GM23338 (cell line): Measurements from ENCODE around the gene HTRA2. TPM values are rescaled to one million over a fixed set of nuclear protein-coding genes. Genes with fewer than 3 reads are reported as not detected.

Experiments
- ATAC-seq: fragments of 200-7000 bp; cut with Tn5 transposase; 3 replicates; pipeline ENCODE4 v1.9.1; 2020
- DNase-seq: peaks from one replicate; pipeline ENCODE4 v3.0.0-alpha.2; 2015; ENCODE audit warnings: low spot score
- H2AFZ ChIP-seq: fragments of 200-600 bp; sonication (generic); 2 replicates; pipeline ENCODE4 v1.8.0; 2016; ENCODE audit warnings: antibody characterized with exemption, mild to moderate bottlenecking, moderate library complexity
- H3F3A ChIP-seq: fragments of 200-600 bp; sonication (generic); replicated peaks from 2 replicates; pipeline ENCODE4 v1.8.0; 2017; ENCODE audit warnings: antibody characterized with exemption, mixed run types, low read depth
- H3K27ac ChIP-seq: fragments of 200-600 bp; sonication (generic); 2 replicates; pipeline ENCODE4 v1.6.1; 2016; ENCODE audit warnings: low read depth
- H3K27me3 ChIP-seq: fragments of 200-600 bp; sonication (generic); 2 replicates; pipeline ENCODE4 v1.8.0; 2016; ENCODE audit warnings: mild to moderate bottlenecking, mixed run types, moderate library complexity; ENCODE audit not compliant: insufficient read depth
- H3K36me3 ChIP-seq: fragments of 200-600 bp; sonication (generic); 2 replicates; pipeline ENCODE4 v1.8.0; 2016; ENCODE audit warnings: mild to moderate bottlenecking; ENCODE audit not compliant: insufficient read depth
- H3K4me1 ChIP-seq: fragments of 200-600 bp; sonication (generic); 2 replicates; pipeline ENCODE4 v1.8.0; 2016; ENCODE audit warnings: mild to moderate bottlenecking, moderate library complexity; ENCODE audit not compliant: insufficient read depth
- H3K4me2 ChIP-seq: fragments of 200-600 bp; sonication (generic); 2 replicates; pipeline ENCODE4 v1.7.1; 2017; ENCODE audit warnings: mixed run types
- H3K4me3 ChIP-seq: fragments of 200-600 bp; sonication (generic); 2 replicates; pipeline ENCODE4 v1.6.1; 2016; ENCODE audit warnings: mixed run types
- H3K79me2 ChIP-seq: fragments of 200-600 bp; sonication (generic); replicated peaks from 2 replicates; pipeline ENCODE4 v1.8.0; 2017; ENCODE audit warnings: mild to moderate bottlenecking; ENCODE audit not compliant: insufficient read depth
- H3K9me2 ChIP-seq: fragments of 200-600 bp; sonication (generic); 2 replicates; pipeline ENCODE4 v1.8.0; 2017; ENCODE audit not compliant: insufficient read depth
- H4K20me1 ChIP-seq: fragments of 200-600 bp; sonication (generic); replicated peaks from 2 replicates; pipeline ENCODE4 v1.8.0; 2017; ENCODE audit warnings: mild to moderate bottlenecking; ENCODE audit not compliant: insufficient read depth
- H3K27ac Mint-ChIP-seq: 2 replicates; pipeline ENCODE4 v1.8.0; 2020; ENCODE audit warnings: inconsistent platforms, mild to moderate bottlenecking, moderate library complexity, mixed read lengths
- H3K27me3 Mint-ChIP-seq: 3 replicates; pipeline ENCODE4 v1.8.0; 2022; ENCODE audit warnings: low read depth, mild to moderate bottlenecking, moderate library complexity, mixed read lengths, inconsistent platforms; ENCODE audit not compliant: insufficient read depth, poor library complexity
- H3K36me3 Mint-ChIP-seq: 3 replicates; pipeline ENCODE4 v1.8.0; 2021; ENCODE audit warnings: low read depth, mild to moderate bottlenecking, inconsistent platforms, moderate library complexity, mixed read lengths
- H3K4me1 Mint-ChIP-seq: 3 replicates; pipeline ENCODE4 v1.8.0; 2020; ENCODE audit warnings: mild to moderate bottlenecking, inconsistent platforms, mixed read lengths
- H3K4me3 Mint-ChIP-seq: 3 replicates; pipeline ENCODE4 v1.8.0; 2021; ENCODE audit warnings: moderate library complexity, mild to moderate bottlenecking, inconsistent platforms, mixed read lengths
- H3K9me3 Mint-ChIP-seq: 3 replicates; pipeline ENCODE4 v1.8.0; 2020; ENCODE audit warnings: moderate library complexity, mild to moderate bottlenecking, inconsistent platforms, mixed read lengths
- CREB1 ChIP-seq: fragments of 250-450 bp; sonication (Bioruptor Pico); IDR thresholded peaks from 2 replicates; pipeline ENCODE4 v1.5.0; 2020; ENCODE audit warnings: low read depth, mild to moderate bottlenecking, moderate library complexity
- CTCF ChIP-seq, 2 experiments: fragments of 200-600 bp in 1 of 2; sonication (generic) in 1 of 2; conservative IDR thresholded peaks; 2 replicates each; pipeline versions ENCODE4 v1.5.1 to v1.6.1; 2016 to 2017; ENCODE audit warnings: antibody characterized with exemption in 2 of 2, low read depth in 2 of 2, mild to moderate bottlenecking in 2 of 2, moderate library complexity in 1 of 2
- EZH2phosphoT487 ChIP-seq: fragments of 200-600 bp; sonication (generic); IDR thresholded peaks from one replicate; pipeline ENCODE4 v1.8.1; 2018; ENCODE audit warnings: antibody characterized with exemption; ENCODE audit not compliant: unreplicated experiment
- JUNB ChIP-seq: IDR thresholded peaks from one replicate; pipeline ENCODE4 v1.6.1; 2016; ENCODE audit warnings: antibody characterized with exemption; ENCODE audit not compliant: unreplicated experiment
- polyA plus RNA-seq: library from polyadenylated mRNA; unstranded; fragments of >200 nt; fragmentation: Nextera tagmentation; extraction: Ambion mirVana; gene quantifications from 2 replicates; pipeline ENCODE4 v1.2.1, GENCODE V29; 2016
- total RNA-seq: library from RNA; depleted of rRNA; stranded (reverse); fragments of >200 nt; shearing (Covaris generic); gene quantifications from 2 replicates; pipeline ENCODE4 v1.2.3, GENCODE V29; 2014
- TF ChIP-seq, protein P1 (sequence below): fragments of 250-450 bp; sonication (Bioruptor Pico); IDR thresholded peaks from 2 replicates; pipeline ENCODE4 v1.5.0; 2020; ENCODE audit warnings: mild to moderate bottlenecking, moderate library complexity
- TF ChIP-seq, protein P2 (sequence below): IDR thresholded peaks from one replicate; pipeline ENCODE4 v1.6.1; 2018; ENCODE audit warnings: antibody characterized with exemption; ENCODE audit not compliant: unreplicated experiment

HTRA2 gene
- total and polyA plus RNA-seq, 2 experiments from 2014 or later: 17.8 to 19.7 TPM

GRCh38 chr2:74566754-74567085, 37.0 kb downstream of the HTRA2 start:
- ATAC-seq: no peak
- no peak overlapping the region for H3K27ac Mint-ChIP-seq
- TF ChIP-seq, protein P1, sequence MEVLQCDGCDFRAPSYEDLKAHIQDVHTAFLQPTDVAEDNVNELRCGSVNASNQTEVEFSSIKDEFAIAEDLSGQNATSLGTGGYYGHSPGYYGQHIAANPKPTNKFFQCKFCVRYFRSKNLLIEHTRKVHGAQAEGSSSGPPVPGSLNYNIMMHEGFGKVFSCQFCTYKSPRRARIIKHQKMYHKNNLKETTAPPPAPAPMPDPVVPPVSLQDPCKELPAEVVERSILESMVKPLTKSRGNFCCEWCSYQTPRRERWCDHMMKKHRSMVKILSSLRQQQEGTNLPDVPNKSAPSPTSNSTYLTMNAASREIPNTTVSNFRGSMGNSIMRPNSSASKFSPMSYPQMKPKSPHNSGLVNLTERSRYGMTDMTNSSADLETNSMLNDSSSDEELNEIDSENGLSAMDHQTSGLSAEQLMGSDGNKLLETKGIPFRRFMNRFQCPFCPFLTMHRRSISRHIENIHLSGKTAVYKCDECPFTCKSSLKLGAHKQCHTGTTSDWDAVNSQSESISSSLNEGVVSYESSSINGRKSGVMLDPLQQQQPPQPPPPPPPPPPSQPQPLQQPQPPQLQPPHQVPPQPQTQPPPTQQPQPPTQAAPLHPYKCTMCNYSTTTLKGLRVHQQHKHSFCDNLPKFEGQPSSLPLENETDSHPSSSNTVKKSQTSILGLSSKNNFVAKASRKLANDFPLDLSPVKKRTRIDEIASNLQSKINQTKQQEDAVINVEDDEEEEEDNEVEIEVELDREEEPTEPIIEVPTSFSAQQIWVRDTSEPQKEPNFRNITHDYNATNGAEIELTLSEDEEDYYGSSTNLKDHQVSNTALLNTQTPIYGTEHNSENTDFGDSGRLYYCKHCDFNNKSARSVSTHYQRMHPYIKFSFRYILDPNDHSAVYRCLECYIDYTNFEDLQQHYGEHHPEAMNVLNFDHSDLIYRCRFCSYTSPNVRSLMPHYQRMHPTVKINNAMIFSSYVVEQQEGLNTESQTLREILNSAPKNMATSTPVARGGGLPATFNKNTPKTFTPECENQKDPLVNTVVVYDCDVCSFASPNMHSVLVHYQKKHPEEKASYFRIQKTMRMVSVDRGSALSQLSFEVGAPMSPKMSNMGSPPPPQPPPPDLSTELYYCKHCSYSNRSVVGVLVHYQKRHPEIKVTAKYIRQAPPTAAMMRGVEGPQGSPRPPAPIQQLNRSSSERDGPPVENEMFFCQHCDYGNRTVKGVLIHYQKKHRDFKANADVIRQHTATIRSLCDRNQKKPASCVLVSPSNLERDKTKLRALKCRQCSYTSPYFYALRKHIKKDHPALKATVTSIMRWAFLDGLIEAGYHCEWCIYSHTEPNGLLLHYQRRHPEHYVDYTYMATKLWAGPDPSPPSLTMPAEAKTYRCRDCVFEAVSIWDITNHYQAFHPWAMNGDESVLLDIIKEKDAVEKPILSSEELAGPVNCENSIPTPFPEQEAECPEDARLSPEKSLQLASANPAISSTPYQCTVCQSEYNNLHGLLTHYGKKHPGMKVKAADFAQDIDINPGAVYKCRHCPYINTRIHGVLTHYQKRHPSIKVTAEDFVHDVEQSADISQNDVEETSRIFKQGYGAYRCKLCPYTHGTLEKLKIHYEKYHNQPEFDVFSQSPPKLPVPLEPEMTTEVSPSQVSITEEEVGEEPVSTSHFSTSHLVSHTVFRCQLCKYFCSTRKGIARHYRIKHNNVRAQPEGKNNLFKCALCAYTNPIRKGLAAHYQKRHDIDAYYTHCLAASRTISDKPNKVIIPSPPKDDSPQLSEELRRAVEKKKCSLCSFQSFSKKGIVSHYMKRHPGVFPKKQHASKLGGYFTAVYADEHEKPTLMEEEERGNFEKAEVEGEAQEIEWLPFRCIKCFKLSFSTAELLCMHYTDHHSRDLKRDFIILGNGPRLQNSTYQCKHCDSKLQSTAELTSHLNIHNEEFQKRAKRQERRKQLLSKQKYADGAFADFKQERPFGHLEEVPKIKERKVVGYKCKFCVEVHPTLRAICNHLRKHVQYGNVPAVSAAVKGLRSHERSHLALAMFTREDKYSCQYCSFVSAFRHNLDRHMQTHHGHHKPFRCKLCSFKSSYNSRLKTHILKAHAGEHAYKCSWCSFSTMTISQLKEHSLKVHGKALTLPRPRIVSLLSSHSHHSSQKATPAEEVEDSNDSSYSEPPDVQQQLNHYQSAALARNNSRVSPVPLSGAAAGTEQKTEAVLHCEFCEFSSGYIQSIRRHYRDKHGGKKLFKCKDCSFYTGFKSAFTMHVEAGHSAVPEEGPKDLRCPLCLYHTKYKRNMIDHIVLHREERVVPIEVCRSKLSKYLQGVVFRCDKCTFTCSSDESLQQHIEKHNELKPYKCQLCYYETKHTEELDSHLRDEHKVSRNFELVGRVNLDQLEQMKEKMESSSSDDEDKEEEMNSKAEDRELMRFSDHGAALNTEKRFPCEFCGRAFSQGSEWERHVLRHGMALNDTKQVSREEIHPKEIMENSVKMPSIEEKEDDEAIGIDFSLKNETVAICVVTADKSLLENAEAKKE: no peak

DNA sequence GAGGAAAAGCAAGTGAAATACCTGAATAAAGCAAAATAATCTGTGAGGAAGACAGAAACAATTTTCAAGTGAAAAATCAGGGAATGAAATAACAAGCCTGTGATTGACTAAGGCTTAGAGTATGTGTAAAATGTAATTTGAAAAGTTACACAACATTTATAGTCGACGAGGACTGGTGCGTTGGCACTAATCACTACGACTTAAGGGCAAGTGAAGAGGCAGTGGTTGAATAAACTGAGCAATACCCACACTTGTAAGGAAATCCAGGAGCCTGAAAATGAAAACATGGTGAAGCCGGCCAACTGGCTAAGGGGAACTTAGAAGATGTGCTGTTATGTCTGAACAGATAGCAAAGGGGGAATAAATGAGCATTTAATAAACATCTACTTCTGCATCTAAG, 38.1 kb downstream of the HTRA2 start:
- Mint-ChIP-seq H3K36me3 (no peaks in the 10 kb centered on the region), H3K27me3 (peaks cover 5% of the 10 kb centered on the region), H3K27ac (no peak overlapping the region), H3K4me3 (no peak overlapping the region), H3K9me3 (no peaks in the 10 kb centered on the region), H3K4me1 (no peaks in the 10 kb centered on the region)
- no peak for DNase-seq
- H3K27me3 ChIP-seq: no peaks in the 10 kb centered on the region
- no peak overlapping the region for H3K4me2 ChIP-seq
- no peak overlapping the region for H2AFZ ChIP-seq
- no peak overlapping the region for H3K4me3 ChIP-seq
- H3K4me1 ChIP-seq: no peaks in the 10 kb centered on the region
- ATAC-seq: no peak
- H3K36me3 ChIP-seq: no peaks in the 10 kb centered on the region
- no peak overlapping the region for H3K27ac ChIP-seq
- H3K9me2 ChIP-seq: no peaks in the 10 kb centered on the region
- no peaks in the 10 kb centered on the region for H3F3A ChIP-seq
- H3K79me2 ChIP-seq: no peaks in the 10 kb centered on the region
- no peaks in the 10 kb centered on the region; the same call in 1 of the 2 replicates for H4K20me1 ChIP-seq
- TF ChIP-seq CTCF (conservative IDR thresholded peaks at IDR 0.05; ENCODE audit: low read depth in 2 of 2) (no peak), CREB1 (CRISPR knock-in tag) (no peak), JUNB (no peak), EZH2phosphoT487 (no peak)
- TF ChIP-seq, protein P2, sequence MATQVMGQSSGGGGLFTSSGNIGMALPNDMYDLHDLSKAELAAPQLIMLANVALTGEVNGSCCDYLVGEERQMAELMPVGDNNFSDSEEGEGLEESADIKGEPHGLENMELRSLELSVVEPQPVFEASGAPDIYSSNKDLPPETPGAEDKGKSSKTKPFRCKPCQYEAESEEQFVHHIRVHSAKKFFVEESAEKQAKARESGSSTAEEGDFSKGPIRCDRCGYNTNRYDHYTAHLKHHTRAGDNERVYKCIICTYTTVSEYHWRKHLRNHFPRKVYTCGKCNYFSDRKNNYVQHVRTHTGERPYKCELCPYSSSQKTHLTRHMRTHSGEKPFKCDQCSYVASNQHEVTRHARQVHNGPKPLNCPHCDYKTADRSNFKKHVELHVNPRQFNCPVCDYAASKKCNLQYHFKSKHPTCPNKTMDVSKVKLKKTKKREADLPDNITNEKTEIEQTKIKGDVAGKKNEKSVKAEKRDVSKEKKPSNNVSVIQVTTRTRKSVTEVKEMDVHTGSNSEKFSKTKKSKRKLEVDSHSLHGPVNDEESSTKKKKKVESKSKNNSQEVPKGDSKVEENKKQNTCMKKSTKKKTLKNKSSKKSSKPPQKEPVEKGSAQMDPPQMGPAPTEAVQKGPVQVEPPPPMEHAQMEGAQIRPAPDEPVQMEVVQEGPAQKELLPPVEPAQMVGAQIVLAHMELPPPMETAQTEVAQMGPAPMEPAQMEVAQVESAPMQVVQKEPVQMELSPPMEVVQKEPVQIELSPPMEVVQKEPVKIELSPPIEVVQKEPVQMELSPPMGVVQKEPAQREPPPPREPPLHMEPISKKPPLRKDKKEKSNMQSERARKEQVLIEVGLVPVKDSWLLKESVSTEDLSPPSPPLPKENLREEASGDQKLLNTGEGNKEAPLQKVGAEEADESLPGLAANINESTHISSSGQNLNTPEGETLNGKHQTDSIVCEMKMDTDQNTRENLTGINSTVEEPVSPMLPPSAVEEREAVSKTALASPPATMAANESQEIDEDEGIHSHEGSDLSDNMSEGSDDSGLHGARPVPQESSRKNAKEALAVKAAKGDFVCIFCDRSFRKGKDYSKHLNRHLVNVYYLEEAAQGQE: no peak

More at GRCh38 chr2:74566754-74567085, 37.0 kb downstream of the HTRA2 start:
- Histone ChIP-seq H3K27ac (no peak overlapping the region), H3K36me3 (no peaks in the 10 kb centered on the region), H4K20me1 (no peaks in the 10 kb centered on the region; the same call in 1 of the 2 replicates), H3K4me1 (no peaks in the 10 kb centered on the region), H3K79me2 (no peaks in the 10 kb centered on the region), H3K4me2 (no peak overlapping the region), H3F3A (no peaks in the 10 kb centered on the region), H3K27me3 (peaks cover 4% of the 10 kb centered on the region; the same call in 1 of the 2 replicates), H3K4me3 (no peak overlapping the region), H2AFZ (no peak overlapping the region), H3K9me2 (no peaks in the 10 kb centered on the region)
- Mint-ChIP-seq H3K36me3 (no peaks in the 10 kb centered on the region), H3K9me3 (no peaks in the 10 kb centered on the region), H3K4me3 (no peak overlapping the region), H3K27me3 (peaks cover 6% of the 10 kb centered on the region), H3K4me1 (peaks cover 5% of the 10 kb centered on the region; the same call in 1 of the 3 replicates)
- no peak for DNase-seq
